ENCODE data around the gene PKLR.

DNA sequence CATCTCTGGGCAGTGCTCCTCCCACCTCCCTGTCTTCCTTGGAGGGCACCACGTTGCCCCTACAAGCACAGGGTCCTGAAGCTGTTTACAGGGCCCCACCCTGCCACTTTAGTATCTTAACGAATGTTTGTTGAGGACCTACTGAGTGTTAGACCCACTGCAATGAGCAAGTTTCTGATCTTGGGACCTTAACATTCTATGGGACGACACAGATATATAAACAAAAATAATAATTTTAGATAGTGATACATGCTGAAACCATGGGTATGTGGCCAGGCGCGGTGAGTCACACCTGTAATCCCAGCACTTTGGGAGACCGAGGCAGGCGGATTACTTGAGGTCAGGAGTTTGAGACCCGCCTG is 56.1 kb downstream of the PKLR start:
- TF ChIP-seq, protein P1, sequence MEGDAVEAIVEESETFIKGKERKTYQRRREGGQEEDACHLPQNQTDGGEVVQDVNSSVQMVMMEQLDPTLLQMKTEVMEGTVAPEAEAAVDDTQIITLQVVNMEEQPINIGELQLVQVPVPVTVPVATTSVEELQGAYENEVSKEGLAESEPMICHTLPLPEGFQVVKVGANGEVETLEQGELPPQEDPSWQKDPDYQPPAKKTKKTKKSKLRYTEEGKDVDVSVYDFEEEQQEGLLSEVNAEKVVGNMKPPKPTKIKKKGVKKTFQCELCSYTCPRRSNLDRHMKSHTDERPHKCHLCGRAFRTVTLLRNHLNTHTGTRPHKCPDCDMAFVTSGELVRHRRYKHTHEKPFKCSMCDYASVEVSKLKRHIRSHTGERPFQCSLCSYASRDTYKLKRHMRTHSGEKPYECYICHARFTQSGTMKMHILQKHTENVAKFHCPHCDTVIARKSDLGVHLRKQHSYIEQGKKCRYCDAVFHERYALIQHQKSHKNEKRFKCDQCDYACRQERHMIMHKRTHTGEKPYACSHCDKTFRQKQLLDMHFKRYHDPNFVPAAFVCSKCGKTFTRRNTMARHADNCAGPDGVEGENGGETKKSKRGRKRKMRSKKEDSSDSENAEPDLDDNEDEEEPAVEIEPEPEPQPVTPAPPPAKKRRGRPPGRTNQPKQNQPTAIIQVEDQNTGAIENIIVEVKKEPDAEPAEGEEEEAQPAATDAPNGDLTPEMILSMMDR (IDR thresholded peaks at IDR 0.05), result no peak
- TF ChIP-seq POLR2A (IDR thresholded peaks at IDR 0.05), result no peak
